ENCODE measurements around the gene RACGAP1.

RACGAP1 gene

GRCh38 chr12:49963976-49964815, 61.1 kb downstream of the RACGAP1 start:
- TF ChIP-seq CTCF (IDR thresholded peaks at IDR 0.05) = no peak
- Mint-ChIP-seq H3K36me3 (ENCODE audit: low read depth) (no peaks in the 10 kb centered on the region), H3K27ac (no peak overlapping the region), H3K4me1 (peaks cover 44% of the 10 kb centered on the region), H3K9me3 (no peaks in the 10 kb centered on the region), H3K4me3 (no peak overlapping the region), H3K27me3 (ENCODE audit: low read depth, poor library complexity) (peaks cover 68% of the 10 kb centered on the region)
- DNase-seq = no peak

- H3K4me1 Mint-ChIP-seq = peaks cover 48% of the 10 kb centered on the region
- peaks cover 79% of the 10 kb centered on the region for H3K27me3 Mint-ChIP-seq (ENCODE audit: low read depth, poor library complexity)
- no peaks in the 10 kb centered on the region for H3K9me3 Mint-ChIP-seq
- no peaks in the 10 kb centered on the region for H3K36me3 Mint-ChIP-seq (ENCODE audit: low read depth)
- no peak for DNase-seq
- no peak overlapping the region for H3K4me3 Mint-ChIP-seq
- no peak overlapping the region for H3K27ac Mint-ChIP-seq
- no peak for TF ChIP-seq CTCF (IDR thresholded peaks at IDR 0.05)
These were observed 62.2 kb downstream of the RACGAP1 start for GRCh38 chr12:49962861-49963765.

- no peaks in the 10 kb centered on the region for H3K9me3 Mint-ChIP-seq
- H3K36me3 Mint-ChIP-seq (ENCODE audit: low read depth) = no peaks in the 10 kb centered on the region
- no peak overlapping the region for H3K27ac Mint-ChIP-seq
- no peak for TF ChIP-seq CTCF (IDR thresholded peaks at IDR 0.05)
- peaks cover 82% of the 10 kb centered on the region for H3K27me3 Mint-ChIP-seq (ENCODE audit: low read depth, poor library complexity)
- H3K4me3 Mint-ChIP-seq = no peak overlapping the region
- DNase-seq = no peak
- peaks cover 48% of the 10 kb centered on the region for H3K4me1 Mint-ChIP-seq
These were observed 63.1 kb downstream of the RACGAP1 start for GRCh38 chr12:49961993-49962764.

GRCh38 chr12:49961111-49961922, 64.0 kb downstream of the RACGAP1 start, which contains the start of gene AQP5:
AQP5 (plus strand) TSS chr12:49961872; CDS start chr12:49962018, 146 bp downstream.
- Mint-ChIP-seq H3K9me3 (no peaks in the 10 kb centered on the region), H3K4me3 (peak within 1 kb of the TSS; percentile 78), H3K27ac (no peak within 1 kb of the TSS), H3K27me3 (ENCODE audit: low read depth, poor library complexity) (peaks cover 89% of the 10 kb centered on the region), H3K4me1 (peaks cover 45% of the 10 kb centered on the region), H3K36me3 (ENCODE audit: low read depth) (no peaks in the 10 kb centered on the region)
- peak; percentile 64 for DNase-seq
- TF ChIP-seq CTCF (IDR thresholded peaks at IDR 0.05) = no peak

GRCh38 chr12:49960474-49961110, 64.7 kb downstream of the RACGAP1 start:
- Mint-ChIP-seq H3K27ac (no peak overlapping the region), H3K36me3 (ENCODE audit: low read depth) (no peaks in the 10 kb centered on the region), H3K27me3 (ENCODE audit: low read depth, poor library complexity) (peaks cover 89% of the 10 kb centered on the region), H3K9me3 (no peaks in the 10 kb centered on the region), H3K4me1 (peaks cover 41% of the 10 kb centered on the region), H3K4me3 (peak overlapping the region; percentile 78)
- TF ChIP-seq CTCF (IDR thresholded peaks at IDR 0.05) = no peak
- no peak for DNase-seq

All from nephron progenitor cell (in vitro differentiated cells).